NB4 (cell line): ENCODE measurements around the gene NUP50.

ENCODE experiments used
- DNase-seq: peaks from one replicate; pipeline ENCODE4 v3.0.0; 2010; ENCODE audit warnings: low read depth
- H3K4me3 ChIP-seq: one replicate; pipeline ENCODE4 v1.5.1; 2011; ENCODE audit warnings: mild to moderate bottlenecking, low read depth, low read length, moderate library complexity
- MYC ChIP-seq: IDR thresholded peaks from 2 replicates; pipeline ENCODE4 v1.6.1; 2011; ENCODE audit warnings: low read depth, low read length
- POLR2A ChIP-seq: IDR thresholded peaks from 2 replicates; pipeline ENCODE4 v1.6.1; 2011; ENCODE audit warnings: mild to moderate bottlenecking; ENCODE audit not compliant: insufficient read length; ENCODE audit errors: extremely low read depth
- TF ChIP-seq, protein P1 (sequence below): IDR thresholded peaks from 2 replicates; pipeline ENCODE4 v1.6.1; 2011; ENCODE audit warnings: low read depth, low read length
- TF ChIP-seq, protein P2 (sequence below): IDR thresholded peaks from one replicate; pipeline ENCODE4 v1.5.1; 2012; ENCODE audit warnings: low read depth, low read length

Gene NUP50

DNA sequence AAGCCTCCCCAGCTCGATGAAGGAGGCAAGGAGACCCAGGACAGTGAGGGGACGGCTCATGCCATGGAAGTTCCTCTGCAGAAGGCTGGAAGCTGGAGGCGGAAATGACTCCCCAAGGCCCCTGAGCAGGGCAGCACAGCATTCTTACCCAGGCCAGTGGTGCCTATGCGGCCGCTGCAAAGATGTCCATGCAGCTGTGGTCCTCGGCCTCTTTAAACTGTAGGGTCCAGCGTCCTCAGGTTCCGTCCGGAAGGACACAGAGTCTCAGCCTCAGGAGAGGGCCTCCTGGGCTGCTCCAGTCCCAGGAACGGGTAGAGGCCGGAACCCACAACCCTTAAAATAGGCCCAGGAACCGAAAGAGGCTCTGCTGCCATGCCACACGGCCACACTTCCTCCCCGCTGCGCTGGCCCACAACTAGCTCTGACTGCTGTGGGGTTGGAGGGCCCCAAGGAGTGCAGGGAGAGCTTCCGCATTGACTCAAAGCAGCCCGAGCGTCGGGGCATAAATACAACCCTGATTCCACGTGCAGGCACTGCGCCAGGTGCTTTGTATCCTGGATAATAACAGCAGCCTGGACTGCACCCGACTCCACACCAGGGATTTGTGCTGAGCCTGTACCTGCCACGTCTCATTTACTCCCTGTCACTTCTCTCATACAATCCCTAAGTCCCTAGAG lies 71.5 kb downstream of the NUP50 start:
- peak; percentile 95 for DNase-seq
- TF ChIP-seq, protein P1, sequence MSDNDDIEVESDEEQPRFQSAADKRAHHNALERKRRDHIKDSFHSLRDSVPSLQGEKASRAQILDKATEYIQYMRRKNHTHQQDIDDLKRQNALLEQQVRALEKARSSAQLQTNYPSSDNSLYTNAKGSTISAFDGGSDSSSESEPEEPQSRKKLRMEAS = peak; percentile 80
- TF ChIP-seq, protein P2, sequence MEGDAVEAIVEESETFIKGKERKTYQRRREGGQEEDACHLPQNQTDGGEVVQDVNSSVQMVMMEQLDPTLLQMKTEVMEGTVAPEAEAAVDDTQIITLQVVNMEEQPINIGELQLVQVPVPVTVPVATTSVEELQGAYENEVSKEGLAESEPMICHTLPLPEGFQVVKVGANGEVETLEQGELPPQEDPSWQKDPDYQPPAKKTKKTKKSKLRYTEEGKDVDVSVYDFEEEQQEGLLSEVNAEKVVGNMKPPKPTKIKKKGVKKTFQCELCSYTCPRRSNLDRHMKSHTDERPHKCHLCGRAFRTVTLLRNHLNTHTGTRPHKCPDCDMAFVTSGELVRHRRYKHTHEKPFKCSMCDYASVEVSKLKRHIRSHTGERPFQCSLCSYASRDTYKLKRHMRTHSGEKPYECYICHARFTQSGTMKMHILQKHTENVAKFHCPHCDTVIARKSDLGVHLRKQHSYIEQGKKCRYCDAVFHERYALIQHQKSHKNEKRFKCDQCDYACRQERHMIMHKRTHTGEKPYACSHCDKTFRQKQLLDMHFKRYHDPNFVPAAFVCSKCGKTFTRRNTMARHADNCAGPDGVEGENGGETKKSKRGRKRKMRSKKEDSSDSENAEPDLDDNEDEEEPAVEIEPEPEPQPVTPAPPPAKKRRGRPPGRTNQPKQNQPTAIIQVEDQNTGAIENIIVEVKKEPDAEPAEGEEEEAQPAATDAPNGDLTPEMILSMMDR = no peak
- TF ChIP-seq POLR2A (peak; percentile 27), MYC (peak; percentile 74)
- peak overlapping the region; percentile 52 for H3K4me3 ChIP-seq

DNA sequence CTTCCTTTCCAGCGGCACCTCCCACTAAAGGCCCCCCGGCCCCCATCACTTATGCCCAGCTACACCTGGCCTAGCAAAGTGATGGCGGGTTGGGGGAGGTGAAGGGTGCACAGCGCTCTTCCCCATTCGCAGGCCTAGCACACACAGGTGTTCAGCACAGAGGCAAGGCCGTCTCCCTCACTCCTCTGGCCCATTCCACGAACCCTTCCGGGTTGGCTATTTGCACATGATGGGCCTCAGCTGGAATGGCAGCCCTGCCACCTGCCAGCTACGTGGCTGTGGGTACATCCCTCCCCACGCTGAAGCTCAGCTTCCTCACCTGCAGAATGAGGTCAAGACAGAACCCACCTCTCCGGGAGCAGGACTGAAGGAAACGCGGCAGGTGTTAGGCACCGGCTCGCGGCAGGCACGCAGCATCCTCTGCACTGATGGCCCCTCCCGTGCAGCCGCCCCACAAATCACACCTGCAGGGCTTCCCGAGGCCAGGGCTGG lies 72.2 kb downstream of the NUP50 start:
- DNase-seq = no peak
- H3K4me3 ChIP-seq = peak overlapping the region; percentile 40
- TF ChIP-seq POLR2A (no peak), MYC (no peak)
- TF ChIP-seq, protein P2 = no peak
- TF ChIP-seq, protein P1 = no peak

DNA sequence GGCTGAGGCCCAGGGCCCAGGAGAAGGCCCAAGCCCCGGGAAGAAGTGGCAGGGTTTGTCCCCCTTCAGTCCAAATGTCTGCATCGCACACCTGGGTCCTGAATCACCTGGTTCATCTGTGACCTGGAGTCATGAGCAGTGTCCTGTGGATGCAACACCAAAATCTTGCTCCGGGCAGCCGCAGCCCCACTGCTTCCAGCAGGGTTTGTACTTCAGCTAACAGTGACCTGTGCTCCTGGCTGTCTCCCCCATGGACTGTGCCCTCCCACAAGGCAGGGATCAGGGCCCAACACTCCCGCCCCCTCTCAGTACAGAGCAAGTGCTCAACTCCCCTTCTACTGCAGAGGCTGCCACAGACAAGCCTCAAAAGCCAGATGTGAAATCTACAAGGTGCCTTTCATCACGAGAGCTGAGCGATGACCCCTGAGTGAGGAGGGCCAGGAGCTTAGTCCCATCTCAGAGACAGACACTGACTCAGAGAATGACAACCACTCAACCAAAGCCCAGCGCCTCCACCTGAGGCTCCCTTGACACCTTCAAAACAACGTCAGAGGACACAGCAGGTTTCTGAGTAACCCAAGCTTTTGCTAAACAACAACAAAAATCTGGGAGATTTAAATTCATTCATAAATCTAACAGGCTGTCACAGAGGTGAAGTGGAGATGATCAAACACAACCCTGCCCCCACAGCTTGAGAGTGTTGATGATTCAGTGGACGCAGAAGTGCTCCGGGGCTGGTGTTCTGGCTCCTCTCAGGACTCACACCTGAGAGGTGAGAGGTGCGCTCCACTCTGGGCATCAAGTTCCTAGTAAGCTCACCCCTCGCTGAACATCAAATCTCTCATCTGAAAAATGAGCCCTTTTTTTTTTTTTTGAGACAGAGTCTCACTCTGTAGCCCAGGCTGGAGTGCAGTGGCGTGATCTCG lies 73.6 kb downstream of the NUP50 start:
- H3K4me3 ChIP-seq = peak overlapping the region; percentile 7

More for the DNA sequence above, 73.6 kb downstream of the NUP50 start:
- DNase-seq = no peak
- TF ChIP-seq POLR2A (no peak), MYC (no peak)
- TF ChIP-seq, protein P2 = no peak
- TF ChIP-seq, protein P1 = no peak
